HL-60/S4 (cell line): ENCODE measurements around the gene PKD2L2.
"Not testable (repeated sequence)": the region's sequence is repeated elsewhere in the genome, so short reads cannot be mapped to it uniquely, and the experiment has no call there.

Experiments used
- in situ Hi-C: fragments of 300-500 bp; cut with MboI; formaldehyde crosslinking; loops from 2 replicates; pipeline ENCODE4 v1.14.3; 2022; ENCODE audit warnings: low sequenced_read_pairs

PKD2L2 gene

GRCh38 chr5:137954131-137954879, 65.0 kb downstream of the PKD2L2 start:
- in situ Hi-C loops = no loop called here

- in situ Hi-C loops = no loop called here
Measured at GRCh38 chr5:137957948-137958347, 68.7 kb downstream of the PKD2L2 start.

- in situ Hi-C loops = no loop called here
Measured at GRCh38 chr5:137959488-137959887, 70.2 kb downstream of the PKD2L2 start.

DNA sequence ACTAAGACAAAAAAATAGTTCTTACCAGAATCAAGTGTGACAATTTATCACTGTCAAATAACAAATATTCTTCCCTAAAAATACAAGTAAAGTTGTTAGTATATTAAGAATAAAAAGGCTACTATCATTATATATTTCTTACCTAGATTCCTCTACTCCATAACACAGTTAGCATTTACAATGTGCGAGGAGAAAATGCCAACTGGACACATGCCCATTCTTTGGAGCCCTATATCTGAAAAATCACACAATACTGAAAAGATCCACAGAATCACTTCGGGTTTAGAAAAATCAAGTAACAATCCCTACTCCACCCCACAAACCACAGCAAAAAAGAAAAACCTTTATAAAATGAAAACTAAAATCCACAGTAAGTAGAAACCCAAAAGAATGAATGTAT, 70.9 kb downstream of the PKD2L2 start:
- in situ Hi-C loops = no loop called here

DNA sequence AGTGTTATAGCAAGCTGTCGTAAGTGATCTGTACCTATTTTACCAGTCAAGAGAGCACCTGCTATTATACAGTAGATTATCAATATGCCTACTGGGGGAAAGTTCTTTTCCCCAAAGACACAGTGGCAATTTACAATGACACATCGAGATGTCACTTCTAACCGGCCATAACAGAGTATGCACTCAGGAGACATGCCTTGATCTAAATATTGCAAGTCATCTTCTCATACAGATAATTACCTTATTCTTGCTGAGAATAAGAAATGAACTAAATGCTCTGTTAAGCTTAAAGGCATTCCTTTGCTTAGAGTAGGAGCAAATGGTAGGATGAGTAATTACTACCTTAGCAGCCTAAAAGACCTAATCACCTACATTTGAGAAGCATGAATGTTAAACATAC, 71.6 kb downstream of the PKD2L2 start:
- in situ Hi-C loops = no loop called here

- in situ Hi-C loops = not testable (repeated sequence)
Measured at GRCh38 chr5:137970384-137970783, 81.1 kb downstream of the PKD2L2 start.

GRCh38 chr5:137975208-137975607, 86.0 kb downstream of the PKD2L2 start:
- in situ Hi-C loops = no loop called here

DNA sequence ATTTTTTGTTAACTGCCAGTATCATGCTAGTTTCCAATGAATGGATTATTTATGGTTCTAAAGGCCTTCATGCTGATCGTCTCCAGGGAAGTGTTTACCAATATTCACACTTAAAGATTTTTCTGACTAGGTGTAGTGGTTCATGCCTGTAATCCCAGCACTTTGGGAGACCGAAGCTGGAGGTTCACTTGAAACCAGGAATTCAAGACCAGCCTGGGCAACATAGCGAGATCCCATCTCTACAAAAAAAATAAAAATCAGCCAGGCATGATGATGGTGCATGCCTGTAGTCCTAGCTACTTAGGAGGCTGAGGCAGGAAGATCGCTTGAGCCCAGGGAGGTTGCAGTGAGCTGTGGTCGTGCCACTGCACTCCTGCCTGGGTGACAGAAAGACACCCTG, 100.2 kb downstream of the PKD2L2 start:
- in situ Hi-C loops = no loop called here
